RWPE1 (cell line): ENCODE results near the gene TPST2.
A peak's percentile ranks its signal among the peaks of the same experiment; 100 is the strongest.

Experiments used
- CTCF ChIA-PET: fragments of 350-600 bp; sonication (Branson Sonifier 250); formaldehyde crosslinking; extraction: SDS; loops from one replicate; lab custom pipeline; 2021; lab: Yijun Ruan, JAX
- POLR2A ChIA-PET: fragments of 400-600 bp; formaldehyde crosslinking; extraction: SDS; loops from one replicate; lab custom pipeline; 2020; ENCODE audit warnings: antibody characterized with exemption; ENCODE audit not compliant: low non-redundant PET; lab: Yijun Ruan, JAX
- DNase-seq: peaks from one replicate; pipeline ENCODE4 v3.0.0; 2012; ENCODE audit warnings: low spot score
- H3K27ac ChIP-seq: fragments of 450-650 bp; 2 replicates; pipeline ENCODE4 v1.5.1; 2017
- CTCF ChIP-seq: fragments of 450-650 bp; conservative IDR thresholded peaks from 2 replicates; pipeline ENCODE4 v1.5.1; 2017; ENCODE audit warnings: low read depth, mild to moderate bottlenecking

TPST2 gene

GRCh38 chr22:26612652-26613051 is 22.7 kb upstream of the TPST2 start:
- POLR2A ChIA-PET = no interaction called here

GRCh38 chr22:26610996-26611395 is 21.1 kb upstream of the TPST2 start:
- no peak for DNase-seq
- TF ChIP-seq CTCF = no peak
- ChIA-PET CTCF (no interaction called here), POLR2A (no interaction called here)
- peak overlapping the region; percentile 53; the same call in 1 of the 2 replicates for H3K27ac ChIP-seq

More at GRCh38 chr22:26612652-26613051, 22.7 kb upstream of the TPST2 start:
- CTCF ChIA-PET = interaction anchor here (0.6 kb wide), 1 partner anchor 114 kb away, joined by 4 read pairs; no protein-coding TSS in a partner anchor
- no peak for DNase-seq
- no peak overlapping the region for H3K27ac ChIP-seq
- TF ChIP-seq CTCF = no peak

GRCh38 chr22:26610072-26610958 is 20.4 kb upstream of the TPST2 start:
- peak; percentile 43 for DNase-seq
- peak overlapping the region; percentile 53 for H3K27ac ChIP-seq
- ChIA-PET CTCF (interaction anchor here (0.7 kb wide), 1 partner anchor 108 kb away, joined by 4 read pairs; no protein-coding TSS in a partner anchor), POLR2A (no interaction called here)
- TF ChIP-seq CTCF = no peak

GRCh38 chr22:26609287-26609686 is 19.4 kb upstream of the TPST2 start:
- TF ChIP-seq CTCF = no peak
- no peak for DNase-seq
- ChIA-PET CTCF (interaction anchor here (0.6 kb wide), 1 partner anchor 113 kb away, joined by 3 read pairs; no protein-coding TSS in a partner anchor), POLR2A (no interaction called here)
- H3K27ac ChIP-seq = no peak overlapping the region

- no peak for TF ChIP-seq CTCF
- ChIA-PET POLR2A (no interaction called here), CTCF (no interaction called here)
- no peak for DNase-seq
- H3K27ac ChIP-seq = no peak overlapping the region
These were observed 18.2 kb upstream of the TPST2 start for GRCh38 chr22:26608129-26608528.

GRCh38 chr22:26606611-26607010 is 16.7 kb upstream of the TPST2 start:
- CTCF ChIA-PET = interaction anchor here (0.6 to 0.7 kb wide), 2 partner anchors 66 to 282 kb away, joined by 3 to 5 read pairs; no protein-coding TSS in a partner anchor
- POLR2A ChIA-PET = no interaction called here
- peak; percentile 29 for DNase-seq
- TF ChIP-seq CTCF = no peak
- H3K27ac ChIP-seq = no peak overlapping the region
